Fibroblast of mammary gland (primary cell): ENCODE measurements around the gene MYADML2.

Experiments
- DNase-seq: peaks from one replicate; pipeline ENCODE4 v3.0.0-alpha.2; 2010; ENCODE audit warnings: low read depth
- H3K4me3 ChIP-seq: 2 replicates; pipeline ENCODE4 v1.5.1; 2011; ENCODE audit warnings: low read depth, mild to moderate bottlenecking, low read length, moderate library complexity; ENCODE audit not compliant: control insufficient read depth
- TF ChIP-seq, protein P1 (sequence below): conservative IDR thresholded peaks from 2 replicates; pipeline ENCODE4 v1.5.1; 2011; ENCODE audit warnings: low read depth, low read length, inconsistent platforms; ENCODE audit not compliant: control insufficient read depth, insufficient read depth

Gene MYADML2

DNA sequence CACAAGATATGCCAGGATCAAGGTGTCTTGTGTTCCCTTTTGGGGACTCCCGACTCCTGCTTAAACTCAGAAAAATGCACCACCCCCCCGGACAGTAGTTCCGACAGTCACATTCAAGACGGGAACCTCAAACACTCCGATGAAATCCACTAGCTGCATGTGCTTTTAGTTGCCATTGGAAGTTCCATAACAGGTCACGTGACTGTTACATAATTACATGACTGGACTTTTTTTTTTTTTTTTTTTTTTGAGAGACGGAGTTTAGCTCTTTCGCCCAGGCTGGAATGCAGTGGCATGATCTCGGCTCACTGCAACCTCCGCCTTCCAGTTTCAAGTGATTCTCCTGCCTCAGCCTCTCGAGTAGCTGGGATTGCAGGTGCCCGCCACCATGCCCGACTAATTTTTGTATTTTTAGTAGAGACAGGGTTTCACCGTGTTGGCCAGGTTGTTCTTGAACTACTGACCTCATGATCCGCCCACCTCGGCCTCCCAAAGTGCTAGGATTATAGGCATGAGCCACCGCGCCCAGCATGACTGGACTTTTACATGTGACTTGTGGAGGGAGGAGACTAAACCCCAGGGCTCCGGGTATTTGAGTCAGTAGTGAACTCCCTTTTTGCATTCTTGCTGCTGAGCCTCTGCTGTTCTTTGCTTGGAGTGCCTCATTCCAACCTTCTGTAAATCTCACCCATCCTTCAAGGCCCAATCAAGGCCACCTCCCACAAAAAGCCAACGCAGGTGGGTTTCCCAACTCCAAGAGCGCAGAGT, 30.6 kb downstream of the MYADML2 start:
- H3K4me3 ChIP-seq, result peak overlapping the region; percentile 60
- TF ChIP-seq, protein P1, sequence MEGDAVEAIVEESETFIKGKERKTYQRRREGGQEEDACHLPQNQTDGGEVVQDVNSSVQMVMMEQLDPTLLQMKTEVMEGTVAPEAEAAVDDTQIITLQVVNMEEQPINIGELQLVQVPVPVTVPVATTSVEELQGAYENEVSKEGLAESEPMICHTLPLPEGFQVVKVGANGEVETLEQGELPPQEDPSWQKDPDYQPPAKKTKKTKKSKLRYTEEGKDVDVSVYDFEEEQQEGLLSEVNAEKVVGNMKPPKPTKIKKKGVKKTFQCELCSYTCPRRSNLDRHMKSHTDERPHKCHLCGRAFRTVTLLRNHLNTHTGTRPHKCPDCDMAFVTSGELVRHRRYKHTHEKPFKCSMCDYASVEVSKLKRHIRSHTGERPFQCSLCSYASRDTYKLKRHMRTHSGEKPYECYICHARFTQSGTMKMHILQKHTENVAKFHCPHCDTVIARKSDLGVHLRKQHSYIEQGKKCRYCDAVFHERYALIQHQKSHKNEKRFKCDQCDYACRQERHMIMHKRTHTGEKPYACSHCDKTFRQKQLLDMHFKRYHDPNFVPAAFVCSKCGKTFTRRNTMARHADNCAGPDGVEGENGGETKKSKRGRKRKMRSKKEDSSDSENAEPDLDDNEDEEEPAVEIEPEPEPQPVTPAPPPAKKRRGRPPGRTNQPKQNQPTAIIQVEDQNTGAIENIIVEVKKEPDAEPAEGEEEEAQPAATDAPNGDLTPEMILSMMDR, result no peak
- peak; percentile 83 for DNase-seq

DNA sequence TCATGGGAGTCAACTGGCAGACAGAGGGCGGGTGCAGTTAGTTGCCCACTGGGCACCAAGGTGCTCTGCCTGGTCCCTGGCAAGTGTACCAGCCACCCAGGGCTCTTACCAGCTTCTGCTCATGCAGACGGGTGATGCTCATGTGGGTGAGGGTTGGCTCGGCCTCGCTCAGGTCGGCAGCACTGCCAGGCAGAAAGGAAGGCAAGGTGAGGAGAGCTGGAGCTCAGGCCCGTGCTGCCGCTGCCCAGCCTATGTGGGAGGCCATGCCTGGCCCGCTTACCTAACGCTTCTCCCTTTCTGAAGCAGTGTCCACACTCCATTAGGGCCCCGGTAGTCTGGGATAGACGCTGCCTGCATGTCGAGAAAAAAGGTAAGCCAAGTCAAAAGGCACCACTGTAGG, 31.7 kb downstream of the MYADML2 start:
- H3K4me3 ChIP-seq, result no peak overlapping the region
- no peak for DNase-seq
- TF ChIP-seq, protein P1, result no peak

DNA sequence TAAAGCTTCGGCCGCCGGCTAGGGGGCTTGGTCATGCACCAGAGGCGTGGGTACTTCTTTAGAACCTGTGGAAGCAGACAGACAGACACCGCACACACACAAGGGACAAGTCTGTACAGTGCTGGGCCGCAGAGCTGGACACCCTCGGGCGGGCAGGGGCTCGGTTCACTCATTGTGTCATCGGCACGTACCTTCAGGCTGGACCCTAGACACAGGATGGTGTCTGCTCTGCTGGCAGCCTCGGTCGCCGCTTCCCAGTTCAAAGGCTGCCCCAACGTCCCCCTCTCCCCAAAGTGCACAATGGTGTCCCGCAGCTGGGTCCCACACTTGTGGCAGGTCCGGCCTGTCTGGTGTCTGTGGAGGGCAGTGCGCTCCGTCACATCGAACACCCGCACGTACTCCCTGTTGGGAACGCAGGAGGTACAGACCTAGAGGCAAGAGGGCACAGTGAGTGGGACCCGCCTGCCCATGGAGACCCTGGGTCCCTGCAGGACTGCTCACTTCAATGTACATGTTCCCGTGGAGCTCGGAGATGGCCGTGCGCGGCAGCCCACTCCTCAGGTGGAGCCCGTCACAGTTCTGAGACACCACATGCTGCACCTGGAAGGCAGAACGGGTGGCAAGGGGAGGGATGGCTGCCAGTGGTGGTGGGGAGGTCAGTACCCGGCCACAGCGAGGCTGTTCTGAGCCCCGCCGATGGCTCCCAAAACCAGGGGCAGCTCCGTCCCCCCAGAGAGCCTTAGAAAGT, 32.8 kb downstream of the MYADML2 start:
- H3K4me3 ChIP-seq, result no peak overlapping the region
- no peak for DNase-seq
- TF ChIP-seq, protein P1, result no peak

DNA sequence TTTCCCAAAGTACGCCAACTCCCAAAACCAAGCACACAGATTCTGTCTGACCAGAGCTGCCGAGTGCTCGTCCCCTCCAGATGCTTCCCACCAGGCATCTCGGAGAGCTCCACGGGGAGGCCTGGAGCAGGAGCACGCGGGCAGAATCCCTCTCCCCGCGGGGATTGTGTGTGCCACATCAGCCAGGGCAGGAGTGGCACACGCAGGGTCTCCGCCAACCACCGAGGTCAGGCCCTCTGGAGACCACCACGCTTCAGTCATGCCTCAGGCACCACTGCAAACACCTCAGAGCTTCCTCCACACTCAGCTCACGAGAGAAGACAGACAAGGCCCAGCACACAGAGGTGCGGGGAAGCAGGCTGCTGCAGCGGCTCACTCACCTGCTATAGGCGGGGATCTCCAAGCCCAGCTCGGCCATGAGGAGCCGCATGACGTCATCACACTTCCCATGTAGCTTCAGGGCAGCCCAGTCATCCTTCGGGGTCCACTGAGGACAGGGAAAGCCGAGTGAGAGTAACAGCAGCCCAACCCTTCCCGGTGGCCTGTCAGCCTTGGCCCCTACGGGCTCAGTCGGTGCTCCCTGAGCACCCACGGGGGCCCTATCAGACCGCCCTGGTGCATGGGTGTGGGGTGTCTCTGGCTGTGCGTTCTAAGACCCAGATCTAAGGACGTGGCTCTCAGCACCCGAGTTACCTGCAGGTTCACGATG, 33.5 kb downstream of the MYADML2 start:
- no peak for DNase-seq
- H3K4me3 ChIP-seq, result no peak overlapping the region
- TF ChIP-seq, protein P1, result no peak

DNA sequence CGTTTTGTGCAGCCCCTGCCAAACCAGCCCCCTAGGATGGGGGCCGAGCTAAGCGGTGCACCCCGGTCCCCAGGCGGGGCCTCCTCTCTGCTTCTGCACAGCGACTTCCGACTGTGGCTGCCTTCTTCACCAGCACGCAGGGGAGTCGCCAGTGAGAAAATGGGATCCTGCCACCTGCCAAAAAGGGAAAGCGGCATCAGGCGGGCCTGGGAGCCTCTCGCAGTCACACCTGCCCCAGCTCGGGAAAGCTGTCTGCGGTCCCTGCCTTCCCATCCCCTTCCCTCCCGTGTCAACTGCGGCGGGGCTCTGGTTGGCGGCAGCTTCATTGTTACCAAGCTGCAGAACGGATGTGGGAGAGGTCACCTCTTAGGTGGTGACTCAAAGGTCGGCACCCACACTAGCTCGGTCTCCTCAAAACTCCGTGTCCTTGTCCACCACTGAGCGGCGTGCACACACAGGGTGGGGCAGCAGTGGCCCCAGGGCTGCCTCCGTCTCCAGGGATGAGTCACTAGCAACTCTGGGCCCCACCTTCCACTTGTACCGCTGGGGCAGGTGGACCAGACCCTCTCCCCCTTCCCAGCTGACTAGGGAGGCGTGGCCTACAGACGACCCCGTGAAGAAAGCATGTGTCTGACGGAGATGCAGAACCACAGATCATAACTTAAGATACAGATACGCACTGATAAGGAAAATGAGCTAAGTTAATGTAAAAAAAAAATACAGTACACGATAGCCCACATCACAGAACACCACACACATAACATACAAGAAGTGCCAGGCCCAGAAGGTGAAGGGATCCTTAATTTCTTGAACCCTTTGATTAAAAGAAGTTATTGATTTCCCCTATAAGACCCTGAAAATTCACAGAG, 34.4 kb downstream of the MYADML2 start:
- DNase-seq, result no peak
- TF ChIP-seq, protein P1, result no peak
- no peak overlapping the region for H3K4me3 ChIP-seq

DNA sequence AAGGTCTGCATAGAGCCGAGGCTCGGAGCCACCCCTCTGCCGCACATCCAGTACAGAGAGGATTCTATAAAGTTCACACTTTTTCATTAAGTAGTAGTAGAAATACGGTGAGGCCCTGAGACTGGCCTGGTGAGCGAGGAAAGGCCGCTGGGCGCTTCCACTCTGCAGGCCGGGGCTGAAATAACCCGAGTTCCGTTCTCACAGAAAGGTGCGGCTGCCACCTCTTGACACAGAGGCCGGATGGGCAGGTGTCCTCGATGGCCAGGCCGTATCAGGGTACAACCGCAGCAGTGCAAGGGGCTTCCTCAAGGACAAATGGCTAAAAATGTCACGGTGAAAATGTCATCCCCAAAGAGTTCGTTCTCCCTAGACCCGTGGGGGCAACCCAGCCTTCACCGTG, 35.1 kb downstream of the MYADML2 start:
- H3K4me3 ChIP-seq, result no peak overlapping the region
- no peak for DNase-seq
- TF ChIP-seq, protein P1, result no peak
